GM11168 (cell line): ENCODE data around the gene SPATA46.

Source experiments
- in situ Hi-C: fragments of 300-500 bp; cut with MboI; formaldehyde crosslinking; loops from one replicate; pipeline ENCODE4 v1.12.0; 2022; ENCODE audit warnings: low sequenced_read_pairs; ENCODE audit not compliant: unreplicated experiment

The SPATA46 gene

DNA sequence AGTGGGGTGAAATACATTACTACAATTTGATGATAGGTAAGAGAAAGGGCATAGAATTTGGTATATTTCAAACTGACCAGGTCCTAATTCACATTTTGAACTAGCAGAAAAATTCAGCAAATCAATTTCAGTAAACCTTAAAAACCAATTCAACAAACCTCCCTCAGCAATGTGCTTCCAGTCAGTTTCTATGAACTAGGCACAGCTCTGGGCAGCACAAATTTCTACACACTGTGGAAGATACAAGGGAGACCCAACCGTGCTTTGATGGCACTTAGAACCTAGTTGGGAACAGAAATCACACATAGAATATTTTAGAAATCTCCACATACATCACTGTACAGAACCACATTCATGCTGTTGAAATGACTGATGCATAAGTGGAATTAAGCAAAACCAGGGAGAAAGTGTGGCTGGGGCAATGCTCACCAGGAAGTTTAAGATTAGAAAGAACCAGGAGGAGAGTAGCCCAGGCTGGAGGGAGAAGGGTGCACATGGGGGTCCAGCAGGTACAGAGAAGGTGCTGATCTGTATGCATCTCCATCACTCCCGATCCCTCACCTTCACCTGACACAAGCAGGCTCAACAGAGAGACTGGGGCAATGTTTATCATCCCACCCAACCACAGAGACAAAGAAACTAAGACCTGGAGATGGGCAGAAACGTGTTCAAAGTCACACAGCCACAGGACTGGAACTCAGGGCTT, 19.7 kb upstream of the SPATA46 start:
- in situ Hi-C loops, result no loop called here

DNA sequence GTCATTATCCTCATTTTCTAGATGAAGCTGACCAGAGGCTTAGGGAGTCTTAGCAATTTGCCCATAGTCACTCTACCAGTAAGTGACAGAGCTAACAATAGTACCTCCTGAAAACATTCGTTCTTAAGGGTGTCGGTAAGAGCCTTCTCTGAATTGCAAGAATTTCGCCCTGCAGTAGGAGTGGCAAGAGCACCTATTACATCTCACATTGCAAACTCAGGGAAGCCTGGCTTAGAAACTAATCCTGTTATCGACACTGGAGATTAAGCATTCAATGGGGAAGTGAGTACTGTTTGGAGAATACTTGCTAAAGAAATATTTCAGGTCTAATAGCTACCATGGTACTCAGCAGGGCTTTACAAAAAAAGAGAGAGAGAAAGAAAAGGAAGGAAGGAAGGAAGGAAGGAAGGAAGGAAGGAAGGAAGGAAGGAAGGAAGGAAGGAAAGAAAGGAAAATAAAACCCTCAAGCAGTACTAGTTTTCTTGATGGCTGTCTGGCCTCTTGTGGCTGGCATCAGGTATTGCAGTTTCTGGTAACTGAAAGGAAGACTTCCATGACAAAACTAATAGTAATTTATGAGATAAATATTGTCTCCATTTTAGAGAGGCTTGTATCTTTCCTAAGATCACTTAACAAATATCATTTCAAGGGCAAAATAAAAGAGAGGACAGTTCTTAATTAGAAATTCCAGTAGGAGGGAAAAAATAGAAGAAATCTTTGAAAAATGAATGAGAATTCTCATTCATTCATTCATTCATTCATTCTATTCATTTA, 15.3 kb upstream of the SPATA46 start:
- in situ Hi-C loops, result no loop called here

DNA sequence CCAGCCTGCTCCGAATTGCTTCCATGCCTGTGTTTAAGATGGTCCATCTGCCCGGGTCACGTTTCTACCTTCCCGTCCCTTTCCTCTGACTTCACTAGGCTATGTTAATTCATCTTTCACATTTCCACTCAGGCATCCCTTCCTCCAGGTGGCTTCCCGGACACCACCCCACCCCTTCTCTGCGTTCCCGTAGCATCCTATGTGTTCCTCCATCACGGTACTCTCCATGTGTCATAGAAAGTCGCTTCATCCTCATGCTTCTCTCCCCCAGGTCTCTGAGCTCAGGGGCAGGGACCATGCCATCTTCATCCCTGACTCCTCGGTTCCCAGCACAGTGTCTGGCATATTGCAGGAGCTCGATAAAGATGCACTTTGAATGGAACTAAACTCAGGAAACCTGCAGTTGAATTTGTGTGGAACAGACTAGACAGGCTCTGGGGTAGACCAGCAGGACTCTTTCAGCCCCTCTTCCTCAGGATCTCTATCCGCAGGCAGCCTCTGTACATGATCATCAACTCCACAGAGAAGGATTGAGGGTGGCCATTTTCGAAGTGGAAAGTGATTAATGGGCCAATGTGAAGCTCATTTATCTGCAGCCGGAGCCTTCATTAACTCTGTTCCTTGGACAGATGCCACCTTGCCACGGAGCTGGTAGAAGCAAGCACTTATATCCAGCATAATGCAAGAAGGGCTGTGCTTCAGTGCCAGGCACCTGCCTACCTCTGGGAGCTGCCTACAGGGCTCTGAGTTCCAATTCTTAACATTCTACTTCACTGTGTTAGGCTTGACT, 13.9 kb upstream of the SPATA46 start:
- in situ Hi-C loops, result no loop called here

GRCh38 chr1:162389971-162390370, 13.3 kb upstream of the SPATA46 start:
- in situ Hi-C loops, result no loop called here

- in situ Hi-C loops, result no loop called here
Observed at GRCh38 chr1:162389021-162389818, 12.6 kb upstream of the SPATA46 start.

- in situ Hi-C loops, result no loop called here
Observed at GRCh38 chr1:162388615-162389014, 12.0 kb upstream of the SPATA46 start.

GRCh38 chr1:162388083-162388594, 11.5 kb upstream of the SPATA46 start:
- in situ Hi-C loops, result no loop called here

DNA sequence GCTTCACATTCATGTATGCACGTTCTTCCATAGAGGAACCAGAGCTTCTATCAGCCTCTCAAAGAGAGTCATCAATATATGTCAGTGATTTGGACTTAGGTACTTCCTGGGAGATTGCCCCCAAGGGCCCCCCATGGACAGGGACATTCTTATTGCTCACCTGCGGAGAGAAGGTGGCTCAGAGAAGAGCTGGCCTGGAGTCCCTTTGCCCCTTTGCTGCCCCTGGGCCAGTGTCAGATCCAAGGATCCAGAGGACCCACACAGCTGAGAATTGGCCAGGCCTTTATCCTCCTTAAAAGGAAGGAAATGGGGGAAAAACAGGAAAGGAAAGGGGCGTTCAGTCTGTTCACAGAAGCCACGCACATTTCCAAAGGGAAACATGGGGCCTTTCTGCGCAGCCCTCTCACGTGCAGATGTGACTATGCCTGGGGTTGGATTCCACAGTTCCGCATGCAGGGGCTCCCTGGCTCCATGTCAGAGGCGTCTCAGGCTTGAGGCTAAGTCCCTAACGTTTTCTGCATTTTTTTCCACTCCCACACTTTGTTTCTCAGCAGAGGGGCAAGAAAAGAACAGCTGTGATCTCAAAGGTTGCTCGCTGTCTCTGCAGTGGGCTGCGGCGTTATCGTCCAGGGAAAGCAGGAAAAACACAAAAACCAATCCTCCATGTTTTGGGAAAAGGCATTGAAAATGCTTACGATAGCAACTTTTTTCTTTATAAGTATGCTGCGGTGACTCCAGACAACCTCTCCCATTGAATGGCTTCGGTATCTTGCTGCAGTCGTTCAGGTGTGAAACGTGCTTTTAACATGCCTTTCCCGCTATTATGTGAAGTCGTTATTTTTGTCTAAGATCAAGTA, 10.8 kb upstream of the SPATA46 start:
- in situ Hi-C loops, result no loop called here

GRCh38 chr1:162386292-162387225, 9.9 kb upstream of the SPATA46 start:
- in situ Hi-C loops, result no loop called here

- in situ Hi-C loops, result no loop called here
Observed at GRCh38 chr1:162385702-162386101, 9.0 kb upstream of the SPATA46 start.

- in situ Hi-C loops, result no loop called here
Observed at GRCh38 chr1:162385280-162385623, 8.6 kb upstream of the SPATA46 start.

GRCh38 chr1:162384601-162385279, 8.1 kb upstream of the SPATA46 start:
- in situ Hi-C loops, result no loop called here

DNA sequence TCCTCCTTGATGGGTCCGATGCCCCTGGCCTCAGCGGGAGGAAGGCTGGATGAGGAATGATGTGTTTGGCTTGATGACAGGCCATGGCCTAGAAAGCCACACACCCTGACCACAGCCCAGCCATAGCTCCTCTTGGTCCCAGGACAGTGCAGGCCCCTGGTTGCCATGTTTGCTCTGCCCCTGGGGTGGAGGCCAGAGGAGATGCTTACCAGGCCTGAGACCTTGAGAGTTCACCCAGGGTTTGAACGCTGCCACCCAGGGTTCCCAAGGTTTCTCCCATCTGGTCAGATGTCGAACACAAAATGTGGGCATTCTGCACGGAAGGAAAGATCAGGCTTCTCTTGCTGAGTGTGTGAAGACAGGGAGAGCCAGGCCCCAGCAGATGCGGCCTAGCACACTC, 7.5 kb upstream of the SPATA46 start:
- in situ Hi-C loops, result no loop called here

DNA sequence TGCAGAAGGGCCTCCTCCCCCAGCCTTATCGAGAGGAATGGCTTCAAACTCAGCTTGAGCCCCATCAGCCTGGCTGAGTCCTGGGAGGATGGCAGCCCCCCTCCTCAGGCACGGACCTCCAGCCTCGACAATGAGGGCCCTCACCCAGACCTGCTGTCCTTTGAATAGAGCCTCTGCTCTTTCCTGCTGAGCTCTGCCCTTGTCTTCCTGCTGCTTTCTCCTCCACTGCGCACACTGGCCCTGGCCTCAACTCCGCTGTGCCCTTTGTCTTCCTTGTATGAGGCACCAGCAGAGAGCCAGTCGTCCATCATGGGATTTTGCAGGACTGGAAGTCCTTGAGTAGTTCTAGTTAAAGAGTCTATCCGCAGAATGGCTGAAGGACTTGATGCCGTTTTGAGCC, 6.9 kb upstream of the SPATA46 start:
- in situ Hi-C loops, result no loop called here

- in situ Hi-C loops, result no loop called here
Observed at GRCh38 chr1:162383091-162383490, 6.4 kb upstream of the SPATA46 start.

DNA sequence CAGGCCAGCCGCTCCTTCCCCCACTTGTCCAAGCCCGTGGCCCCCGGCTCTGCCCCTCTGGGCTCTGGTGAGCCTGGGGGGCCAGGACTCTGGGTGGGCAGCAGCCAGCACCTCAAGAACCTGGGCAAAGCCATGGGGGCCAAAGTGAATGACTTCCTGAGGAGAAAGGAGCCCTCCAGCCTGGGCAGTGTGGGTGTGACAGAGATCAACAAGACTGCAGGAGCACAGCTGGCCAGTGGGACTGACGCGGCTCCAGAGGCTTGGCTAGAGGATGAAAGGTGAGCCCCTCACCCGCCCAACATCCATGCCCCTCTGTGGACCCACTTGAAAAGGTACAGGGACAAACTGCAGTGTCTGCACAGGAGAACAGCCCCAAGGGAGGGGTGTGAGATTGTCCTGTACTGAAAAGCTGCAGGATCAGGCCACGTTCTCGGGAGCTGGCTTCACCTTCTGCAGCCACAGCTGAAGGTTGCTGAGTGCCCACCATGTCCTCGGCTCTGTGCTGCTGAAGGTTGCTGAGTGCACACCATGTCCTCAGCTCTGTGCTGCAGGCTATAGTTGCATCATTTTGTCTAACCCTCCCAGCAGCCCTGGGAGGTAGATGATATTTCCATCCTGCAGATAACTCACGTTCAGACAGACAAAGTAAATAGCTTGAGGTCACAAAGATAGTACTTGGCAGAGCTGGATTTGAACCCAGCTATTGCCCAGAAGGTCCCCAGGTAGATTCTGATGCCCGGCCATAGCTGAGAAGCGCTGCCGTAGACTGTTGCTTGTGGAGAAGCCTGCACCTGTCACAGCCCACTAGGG, 5.5 kb upstream of the SPATA46 start:
- in situ Hi-C loops, result no loop called here

DNA sequence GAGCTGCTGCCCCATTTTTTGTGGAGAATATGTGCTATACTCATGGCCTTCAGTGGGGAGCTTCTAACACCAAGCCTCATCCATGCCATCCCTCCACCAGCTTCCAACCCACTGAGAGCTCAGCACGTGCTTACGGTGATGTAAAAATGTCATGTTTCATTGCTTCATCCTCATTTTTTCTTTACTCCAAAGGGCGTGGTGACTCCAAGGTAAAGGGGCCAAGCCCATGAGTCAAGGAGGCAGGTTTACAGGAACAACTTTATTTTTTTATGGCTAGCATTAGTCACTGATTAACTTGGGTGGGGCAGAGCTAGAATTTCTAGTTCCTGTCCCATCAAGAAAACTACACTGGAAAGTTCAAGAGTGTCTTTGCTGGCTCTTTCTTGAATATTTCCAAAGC, 4.7 kb upstream of the SPATA46 start, which contains the start of gene C1orf226:
Gene C1orf226 (plus strand): TSS at position 346 of the 400 bp plus-strand sequence. CDS start 174 bp downstream, outside the sequence.
- in situ Hi-C loops, result no loop called here
